Measurements from ENCODE around the gene DIP2C.
"Not testable (repeated sequence)": the region's sequence is repeated elsewhere in the genome, so short reads cannot be mapped to it uniquely, and the experiment has no call there.

DNA sequence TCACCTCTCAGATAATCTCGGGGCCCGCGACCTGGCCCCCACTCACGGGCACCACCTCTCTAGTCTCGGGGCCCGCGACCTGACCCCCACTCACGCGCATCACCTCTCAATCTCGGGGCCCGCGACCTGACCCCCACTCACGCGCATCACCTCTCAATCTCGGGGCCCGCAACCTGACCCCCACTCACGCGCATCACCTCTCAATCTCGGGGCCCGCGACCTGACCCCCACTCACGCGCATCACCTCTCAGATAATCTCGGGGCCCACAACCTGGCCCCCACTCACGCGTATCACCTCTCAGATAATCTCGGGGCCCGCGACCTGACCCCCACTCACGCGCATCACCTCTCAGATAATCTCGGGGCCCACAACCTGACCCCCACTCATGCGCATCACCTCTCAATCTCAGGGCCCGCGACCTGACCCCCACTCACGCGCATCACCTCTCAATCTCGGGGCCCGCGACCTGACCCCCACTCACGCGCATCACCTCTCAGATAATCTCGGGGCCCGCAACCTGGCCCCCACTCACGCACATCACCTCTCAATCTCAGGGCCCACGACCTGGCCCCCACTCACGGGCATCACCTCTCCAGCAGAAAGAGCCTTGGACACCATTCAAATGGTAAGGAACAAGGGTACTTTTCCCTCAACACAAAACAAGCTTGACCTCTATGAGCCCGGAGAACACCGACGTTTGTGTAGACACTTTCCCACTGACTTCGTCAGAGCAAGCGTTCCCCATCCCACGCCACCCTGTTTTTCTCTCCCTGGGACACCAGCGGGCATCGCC lies 104.8 kb downstream of the DIP2C start:
- TF ChIP-seq NFRKB (IDR thresholded peaks at IDR 0.05); FOXK2 (IDR thresholded peaks at IDR 0.05); SP1 (IDR thresholded peaks at IDR 0.05); SUZ12 (IDR thresholded peaks at IDR 0.05); FOXM1 (IDR thresholded peaks at IDR 0.05; ENCODE audit: borderline replicate concordance); HDGF (IDR thresholded peaks at IDR 0.05; ENCODE audit: borderline replicate concordance); BHLHE40 (IDR thresholded peaks at IDR 0.05; ENCODE audit: borderline replicate concordance); L3MBTL2 (conservative IDR thresholded peaks at IDR 0.05): not testable (repeated sequence)

Measured in HEK293T (cell line).